Suprapubic skin (tissue), 4 donors: ENCODE data around the gene ATN1. TPM values are rescaled to one million over a fixed set of nuclear protein-coding genes. Genes with fewer than 3 reads are reported as not detected.
A peak's percentile ranks its signal among the peaks of the same experiment; 100 is the strongest.

ENCODE experiments used
- DNase-seq, 2 donors: peaks; one replicate each; pipeline ENCODE4 v3.0.0-alpha.2; 2019; ENCODE audit warnings: low spot score in 2 of 2
- H3K27ac ChIP-seq: fragments of 200-600 bp; sonication (generic); one replicate; pipeline ENCODE4 v1.5.1; 2019
- H3K27me3 ChIP-seq: fragments of 200-600 bp; sonication (generic); one replicate; pipeline ENCODE4 v1.5.1; 2019
- H3K36me3 ChIP-seq: fragments of 200-600 bp; sonication (generic); one replicate; pipeline ENCODE4 v1.5.1; 2019
- H3K4me1 ChIP-seq: fragments of 200-600 bp; sonication (generic); one replicate; pipeline ENCODE4 v1.5.1; 2019
- H3K4me3 ChIP-seq: fragments of 200-600 bp; sonication (generic); one replicate; pipeline ENCODE4 v1.5.1; 2019; ENCODE audit warnings: mild to moderate bottlenecking
- H3K9me3 ChIP-seq: fragments of 200-600 bp; sonication (generic); one replicate; pipeline ENCODE4 v1.5.1; 2019
- CTCF ChIP-seq, 2 donors: fragments of 200-600 bp in 1 of 2; fragments of 450-650 bp in 1 of 2; sonication (generic) in 1 of 2; IDR thresholded peaks; one replicate each; pipeline ENCODE4 v1.5.1; 2016 to 2019; ENCODE audit warnings: antibody characterized with exemption in 2 of 2, mild to moderate bottlenecking in 1 of 2, moderate library complexity in 1 of 2
- EP300 ChIP-seq: sonication (generic); formaldehyde crosslinking; IDR thresholded peaks from one replicate; pipeline ENCODE4 v1.6.1; 2017; ENCODE audit warnings: antibody characterized with exemption
- POLR2A ChIP-seq, 2 donors: fragments of 450-650 bp; IDR thresholded peaks; one replicate each; pipeline ENCODE4 v1.6.1; 2017; ENCODE audit warnings: antibody characterized with exemption in 2 of 2, mild to moderate bottlenecking in 2 of 2, moderate library complexity in 2 of 2
- POLR2AphosphoS5 ChIP-seq, 3 donors: sonication (generic); formaldehyde crosslinking; IDR thresholded peaks; one replicate each; pipeline ENCODE4 v1.6.1; 2017; ENCODE audit warnings: antibody characterized with exemption in 3 of 3
- WGBS: methylation state at CpG from one replicate; pipeline ENCODE4 v1.1.5; 2018; 5-methylcytosine and 5-hydroxymethylcytosine counted together
- total RNA-seq, 4 donors: library from RNA; depleted of rRNA; stranded (reverse); fragments of >200 nt; gene quantifications; one replicate each; pipeline ENCODE4 v1.1.0, GENCODE V29; 2016

ATN1 gene
- total RNA-seq, 4 donors from 2014 or later = 58.4 to 137 (median 67.7) TPM

GRCh38 chr12:6975297-6976032 lies 47.7 kb downstream of the ATN1 start:
- no peak overlapping the region for H3K27ac ChIP-seq
- DNase-seq = no peak
- 78% methylated on average over 2 of the region's 2 CpGs for WGBS
- H3K9me3 ChIP-seq = no peaks in the 10 kb centered on the region
- TF ChIP-seq EP300 (no peak), POLR2A (IDR thresholded peaks at IDR 0.05) (no peak), POLR2AphosphoS5 (IDR thresholded peaks at IDR 0.05) (no peak), CTCF (IDR thresholded peaks at IDR 0.05) (no peak)
- H3K4me3 ChIP-seq = no peak overlapping the region
- peaks cover 26% of the 10 kb centered on the region for H3K4me1 ChIP-seq
- peaks cover 57% of the 10 kb centered on the region for H3K36me3 ChIP-seq
- no peaks in the 10 kb centered on the region for H3K27me3 ChIP-seq

GRCh38 chr12:6977653-6978052 lies 49.9 kb downstream of the ATN1 start:
- TF ChIP-seq CTCF (IDR thresholded peaks at IDR 0.05) (no peak), POLR2A (IDR thresholded peaks at IDR 0.05) (no peak), POLR2AphosphoS5 (IDR thresholded peaks at IDR 0.05) (no peak), EP300 (no peak)
- Histone ChIP-seq H3K36me3 (peaks cover 78% of the 10 kb centered on the region), H3K9me3 (no peaks in the 10 kb centered on the region), H3K27me3 (no peaks in the 10 kb centered on the region), H3K4me1 (peaks cover 16% of the 10 kb centered on the region), H3K4me3 (no peak overlapping the region), H3K27ac (no peak overlapping the region)
- 77% methylated on average over 9 of the region's 10 CpGs for WGBS
- DNase-seq = no peak

GRCh38 chr12:6978188-6978587 lies 50.4 kb downstream of the ATN1 start:
- peaks cover 16% of the 10 kb centered on the region for H3K4me1 ChIP-seq
- no peaks in the 10 kb centered on the region for H3K27me3 ChIP-seq
- peaks cover 82% of the 10 kb centered on the region for H3K36me3 ChIP-seq
- WGBS = 70% methylated on average over 6 of the region's 6 CpGs
- no peak for DNase-seq
- H3K27ac ChIP-seq = no peak overlapping the region
- TF ChIP-seq EP300 (no peak), POLR2A (IDR thresholded peaks at IDR 0.05) (no peak), CTCF (IDR thresholded peaks at IDR 0.05) (no peak), POLR2AphosphoS5 (IDR thresholded peaks at IDR 0.05) (no peak)
- no peak overlapping the region for H3K4me3 ChIP-seq
- no peaks in the 10 kb centered on the region for H3K9me3 ChIP-seq

- H3K4me1 ChIP-seq = peaks cover 16% of the 10 kb centered on the region
- no peaks in the 10 kb centered on the region for H3K9me3 ChIP-seq
- no peak for DNase-seq
- H3K36me3 ChIP-seq = peaks cover 83% of the 10 kb centered on the region
- no peak overlapping the region for H3K4me3 ChIP-seq
- H3K27me3 ChIP-seq = no peaks in the 10 kb centered on the region
- WGBS = 47% methylated on average over 3 of the region's 3 CpGs
- peak overlapping the region; percentile 36 for H3K27ac ChIP-seq
- no peak for TF ChIP-seq POLR2AphosphoS5 (IDR thresholded peaks at IDR 0.05)
- no peak for TF ChIP-seq CTCF (IDR thresholded peaks at IDR 0.05)
- no peak for TF ChIP-seq POLR2A (IDR thresholded peaks at IDR 0.05)
- no peak for TF ChIP-seq EP300
These were observed 50.9 kb downstream of the ATN1 start for GRCh38 chr12:6978611-6979011.

GRCh38 chr12:6979021-6979420 lies 51.3 kb downstream of the ATN1 start:
- Histone ChIP-seq H3K27ac (peak overlapping the region; percentile 36), H3K9me3 (no peaks in the 10 kb centered on the region), H3K27me3 (no peaks in the 10 kb centered on the region), H3K4me3 (no peak overlapping the region), H3K36me3 (peaks cover 79% of the 10 kb centered on the region), H3K4me1 (peaks cover 16% of the 10 kb centered on the region)
- 70% methylated on average over 6 of the region's 6 CpGs for WGBS
- no peak for DNase-seq
- TF ChIP-seq POLR2A (IDR thresholded peaks at IDR 0.05) = no peak
- no peak for TF ChIP-seq EP300
- no peak for TF ChIP-seq CTCF (IDR thresholded peaks at IDR 0.05)
- no peak for TF ChIP-seq POLR2AphosphoS5 (IDR thresholded peaks at IDR 0.05)
